ENCODE data around the gene NMNAT3.

Gene NMNAT3

GRCh38 chr3:139528281-139528680 lies 149.5 kb downstream of the NMNAT3 start:
- no peak for DNase-seq (ENCODE audit: low spot score)
- ChIA-PET CTCF (interaction anchor here (0.7 kb wide), 1 partner anchor 407 kb away, joined by 3 read pairs; the partner anchor contains the start of gene CLSTN2), POLR2A (ENCODE audit: low non-redundant PET) (no interaction called here)
- H3K27ac ChIP-seq: no peak overlapping the region
- TF ChIP-seq CTCF (conservative IDR thresholded peaks at IDR 0.05; ENCODE audit: low read depth): no peak

- no peak for DNase-seq (ENCODE audit: low spot score)
- H3K27ac ChIP-seq: no peak overlapping the region
- ChIA-PET POLR2A (ENCODE audit: low non-redundant PET) (no interaction called here), CTCF (no interaction called here)
- no peak for TF ChIP-seq CTCF (conservative IDR thresholded peaks at IDR 0.05; ENCODE audit: low read depth)
These were observed 150.5 kb downstream of the NMNAT3 start for GRCh38 chr3:139527265-139527664.

GRCh38 chr3:139526146-139526545 lies 151.6 kb downstream of the NMNAT3 start:
- H3K27ac ChIP-seq: no peak overlapping the region
- DNase-seq (ENCODE audit: low spot score): no peak
- CTCF ChIA-PET: interaction anchor here (1.2 kb wide), 1 partner anchor 8 kb away, joined by 4 read pairs; no protein-coding TSS in a partner anchor
- no peak for TF ChIP-seq CTCF (conservative IDR thresholded peaks at IDR 0.05; ENCODE audit: low read depth)
- POLR2A ChIA-PET (ENCODE audit: low non-redundant PET): no interaction called here

- DNase-seq (ENCODE audit: low spot score): no peak
- no peak overlapping the region for H3K27ac ChIP-seq
- ChIA-PET POLR2A (ENCODE audit: low non-redundant PET) (no interaction called here), CTCF (interaction anchor here (0.6 to 1.2 kb wide), 2 partner anchors 9 to 216 kb away, joined by 4 read pairs; no protein-coding TSS in a partner anchor)
- no peak for TF ChIP-seq CTCF (conservative IDR thresholded peaks at IDR 0.05; ENCODE audit: low read depth)
These were observed 152.7 kb downstream of the NMNAT3 start for GRCh38 chr3:139524841-139525636.

GRCh38 chr3:139523718-139524117 lies 154.1 kb downstream of the NMNAT3 start:
- POLR2A ChIA-PET (ENCODE audit: low non-redundant PET): no interaction called here
- no peak for DNase-seq (ENCODE audit: low spot score)
- no peak overlapping the region for H3K27ac ChIP-seq
- no peak for TF ChIP-seq CTCF (conservative IDR thresholded peaks at IDR 0.05; ENCODE audit: low read depth)
- CTCF ChIA-PET: no interaction called here

- no peak overlapping the region for H3K27ac ChIP-seq
- no peak for TF ChIP-seq CTCF (conservative IDR thresholded peaks at IDR 0.05; ENCODE audit: low read depth)
- ChIA-PET CTCF (no interaction called here), POLR2A (ENCODE audit: low non-redundant PET) (no interaction called here)
- DNase-seq (ENCODE audit: low spot score): no peak
These were observed 154.6 kb downstream of the NMNAT3 start for GRCh38 chr3:139523166-139523565.

All from RWPE1 (cell line).